H9 (cell line): ENCODE data around the gene STK24. TPM values are rescaled to one million over a fixed set of nuclear protein-coding genes. Genes with fewer than 3 reads are reported as not detected.

Experiments
- DNase-seq: peaks from one replicate; pipeline ENCODE4 v3.0.0-alpha.2; 2017
- H2AFZ ChIP-seq: one replicate; pipeline ENCODE4 v1.6.1; 2013; ENCODE audit warnings: mild to moderate bottlenecking, low read length, control low read depth, moderate library complexity
- H2AK5ac ChIP-seq: 2 replicates; pipeline ENCODE4 v1.6.1; 2013; ENCODE audit warnings: low read length, control low read depth, mixed read lengths; ENCODE audit not compliant: insufficient read length
- H2BK120ac ChIP-seq: one replicate; pipeline ENCODE4 v1.6.1; 2013; ENCODE audit warnings: low read depth, mild to moderate bottlenecking, low read length, control low read depth, inconsistent platforms; ENCODE audit not compliant: poor library complexity, severe bottlenecking
- H2BK12ac ChIP-seq: 2 replicates; pipeline ENCODE4 v1.6.1; 2013; ENCODE audit warnings: low read length, control low read depth, mixed read lengths, low read depth; ENCODE audit not compliant: insufficient read length
- H2BK15ac ChIP-seq: 2 replicates; pipeline ENCODE4 v1.6.1; 2013; ENCODE audit warnings: low read depth, low read length, control low read depth
- H2BK20ac ChIP-seq: one replicate; pipeline ENCODE4 v1.6.1; 2013; ENCODE audit warnings: low read depth, mild to moderate bottlenecking, low read length, control low read depth, inconsistent platforms; ENCODE audit not compliant: poor library complexity, severe bottlenecking
- H2BK5ac ChIP-seq: 2 replicates; pipeline ENCODE4 v1.6.1; 2013; ENCODE audit warnings: low read length, control low read depth, mixed read lengths; ENCODE audit not compliant: insufficient read length
- H3K14ac ChIP-seq: 2 replicates; pipeline ENCODE4 v1.6.1; 2013; ENCODE audit warnings: low read length, control low read depth; ENCODE audit not compliant: insufficient read depth
- H3K18ac ChIP-seq: 2 replicates; pipeline ENCODE4 v1.6.1; 2013; ENCODE audit warnings: low read depth, mild to moderate bottlenecking, mixed read lengths, low read length, control low read depth; ENCODE audit not compliant: insufficient read length
- H3K23ac ChIP-seq: 2 replicates; pipeline ENCODE4 v1.6.1; 2013; ENCODE audit warnings: low read length, control low read depth, mixed read lengths, low read depth; ENCODE audit not compliant: insufficient read length
- H3K23me2 ChIP-seq: 2 replicates; pipeline ENCODE4 v1.6.1; 2013; ENCODE audit warnings: low read depth, mild to moderate bottlenecking, mixed read lengths, low read length, control low read depth; ENCODE audit not compliant: insufficient read length, poor library complexity, severe bottlenecking
- H3K27ac ChIP-seq: 2 replicates; pipeline ENCODE4 v1.5.1; 2013; ENCODE audit warnings: low read length, control low read depth, mixed read lengths, low read depth; ENCODE audit not compliant: insufficient read length
- H3K27me3 ChIP-seq: 2 replicates; pipeline ENCODE4 v1.6.1; 2013; ENCODE audit warnings: low read length, control low read depth, inconsistent platforms; ENCODE audit not compliant: insufficient read depth
- H3K4ac ChIP-seq: 2 replicates; pipeline ENCODE4 v1.6.1; 2013; ENCODE audit warnings: low read depth, mild to moderate bottlenecking, control low read depth, inconsistent platforms, low read length, moderate library complexity
- H3K4me1 ChIP-seq: 2 replicates; pipeline ENCODE4 v1.6.1; 2013; ENCODE audit warnings: low read length, control low read depth, inconsistent platforms; ENCODE audit not compliant: insufficient read depth
- H3K4me2 ChIP-seq: 2 replicates; pipeline ENCODE4 v1.6.1; 2013; ENCODE audit warnings: low read length, control low read depth, mixed read lengths; ENCODE audit not compliant: insufficient read length, insufficient read depth
- H3K56ac ChIP-seq: 2 replicates; pipeline ENCODE4 v1.6.1; 2013; ENCODE audit warnings: low read depth, mild to moderate bottlenecking, mixed read lengths, low read length, control low read depth; ENCODE audit not compliant: insufficient read length
- H3K79me1 ChIP-seq: 2 replicates; pipeline ENCODE4 v1.6.1; 2013; ENCODE audit warnings: low read depth, mild to moderate bottlenecking, moderate library complexity, low read length, control low read depth, inconsistent platforms; ENCODE audit not compliant: insufficient read depth, poor library complexity, severe bottlenecking
- H3K79me2 ChIP-seq: 2 replicates; pipeline ENCODE4 v1.6.1; 2013; ENCODE audit warnings: low read length, control low read depth, inconsistent platforms; ENCODE audit not compliant: insufficient read depth
- H3K9ac ChIP-seq: 2 replicates; pipeline ENCODE4 v1.6.1; 2013; ENCODE audit warnings: low read length, control low read depth, mixed read lengths; ENCODE audit not compliant: insufficient read length; ENCODE audit errors: extremely low read depth
- H3K9me3 ChIP-seq: one replicate; pipeline ENCODE4 v1.6.1; 2013; ENCODE audit warnings: low read depth, low read length, inconsistent platforms; ENCODE audit not compliant: control insufficient read depth
- H3T11ph ChIP-seq: one replicate; pipeline ENCODE4 v1.6.1; 2013; ENCODE audit warnings: mild to moderate bottlenecking, low read length, control low read depth, inconsistent platforms
- H4K20me1 ChIP-seq: one replicate; pipeline ENCODE4 v1.6.1; 2013; ENCODE audit not compliant: control insufficient read depth, insufficient read length, insufficient read depth
- H4K5ac ChIP-seq: 2 replicates; pipeline ENCODE4 v1.6.1; 2013; ENCODE audit warnings: low read depth, mild to moderate bottlenecking, mixed read lengths, low read length, control low read depth; ENCODE audit not compliant: insufficient read length
- H4K8ac ChIP-seq: replicated peaks from 2 replicates; pipeline ENCODE4 v1.6.1; 2013; ENCODE audit warnings: low read length, control low read depth, mixed read lengths, low read depth; ENCODE audit not compliant: insufficient read length
- H4K91ac ChIP-seq: 2 replicates; pipeline ENCODE4 v1.6.1; 2013; ENCODE audit warnings: low read depth, mild to moderate bottlenecking, moderate library complexity, mixed read lengths, low read length, control low read depth; ENCODE audit not compliant: insufficient read length
- H3K27ac Mint-ChIP-seq, 3 experiments: 2 replicates in 2 of 3; 3 replicates in 1 of 3; pipeline ENCODE4 v1.8.0; 2020 to 2021; ENCODE audit warnings: mixed read lengths in 3 of 3, mild to moderate bottlenecking in 1 of 3, moderate library complexity in 1 of 3
- H3K27me3 Mint-ChIP-seq: 2 replicates; pipeline ENCODE4 v1.8.0; 2021; ENCODE audit warnings: low read depth, mild to moderate bottlenecking, moderate library complexity, mixed read lengths
- H3K36me3 Mint-ChIP-seq, 3 experiments: 2 replicates in 2 of 3; 3 replicates in 1 of 3; pipeline ENCODE4 v1.8.0; 2020 to 2021; ENCODE audit warnings: low read depth in 3 of 3, mixed read lengths in 3 of 3; ENCODE audit not compliant: insufficient read depth in 1 of 3
- H3K4me1 Mint-ChIP-seq, 2 experiments: 2 replicates each; pipeline ENCODE4 v1.8.0; 2020; ENCODE audit warnings: mixed read lengths in 2 of 2
- H3K4me3 Mint-ChIP-seq, 2 experiments: 2 replicates in 1 of 2; 3 replicates in 1 of 2; pipeline ENCODE4 v1.8.0; 2020 to 2021; ENCODE audit warnings: mild to moderate bottlenecking in 2 of 2, mixed read lengths in 2 of 2, moderate library complexity in 1 of 2
- H3K9me3 Mint-ChIP-seq, 2 experiments: 2 replicates in 1 of 2; 3 replicates in 1 of 2; pipeline ENCODE4 v1.8.0; 2020; ENCODE audit warnings: mild to moderate bottlenecking in 2 of 2, mixed read lengths in 2 of 2, moderate library complexity in 1 of 2
- CTCF ChIP-seq: fragments of 200-600 bp; sonication (generic); conservative IDR thresholded peaks from 3 replicates; pipeline ENCODE4 v1.8.0; 2021; ENCODE audit warnings: antibody characterized with exemption, mild to moderate bottlenecking
- WGBS: extraction: QIAGEN DNeasy Blood & Tissue Kit; methylation state at CpG from one replicate; pipeline ENCODE4 v1.1.7; 2013; ENCODE audit warnings: missing lambda C conversion rate, low lambda C conversion rate, mixed read lengths; ENCODE audit not compliant: insufficient read length; ENCODE audit errors: extremely low coverage; 5-methylcytosine and 5-hydroxymethylcytosine counted together
- total RNA-seq: library from RNA; stranded (reverse); gene quantifications from 2 replicates; pipeline ENCODE4 v1.2.1, GENCODE V29; 2021

STK24 gene
- total RNA-seq, 1 experiment from 2014 or later, result 134 TPM

- Histone ChIP-seq H3K4ac (no peak overlapping the region), H2AFZ (no peak overlapping the region), H3K23me2 (no peaks in the 10 kb centered on the region), H3K56ac (no peak overlapping the region), H3T11ph (no peak overlapping the region), H3K4me1 (0 out of 2 replicates have a peak, but pooled peaks cover 3% of the 10 kb centered on the region), H3K79me2 (no peaks in the 10 kb centered on the region; the same call in 1 of the 2 replicates), H3K27ac (no peak overlapping the region), H3K9ac (no peak overlapping the region), H3K23ac (no peak overlapping the region), H3K4me2 (no peak overlapping the region), H4K91ac (no peak overlapping the region), H2BK120ac (no peak overlapping the region), H4K5ac (no peak overlapping the region), H2BK12ac (no peak overlapping the region), H2AK5ac (no peak overlapping the region), H4K20me1 (no peaks in the 10 kb centered on the region), H4K8ac (no peak overlapping the region), H2BK5ac (no peak overlapping the region), H3K18ac (no peak overlapping the region), H3K27me3 (no peaks in the 10 kb centered on the region), H2BK15ac (no peak overlapping the region), H3K79me1 (no peaks in the 10 kb centered on the region), H2BK20ac (no peak overlapping the region), H3K9me3 (no peaks in the 10 kb centered on the region), H3K14ac (no peak overlapping the region)
- Mint-ChIP-seq H3K27me3 (no peaks in the 10 kb centered on the region), H3K4me3 (no peak overlapping the region), H3K9me3 (no peaks in the 10 kb centered on the region), H3K36me3 (peaks cover 51 to 82% (median 79%) of the 10 kb centered on the region in 3 experiments), H3K4me1 (peaks cover 14 to 22% of the 10 kb centered on the region in 2 experiments), H3K27ac (no peak overlapping the region)
- no peak for TF ChIP-seq CTCF
- WGBS, result no CpG with 5 or more reads among the region's 13 CpGs
- no peak for DNase-seq
Measured at GRCh38 chr13:98460516-98460915, 116.4 kb downstream of the STK24 start.
